Stimulated activated CD4-positive, alpha-beta T cell treated with anti-CD3 and anti-CD28 coated beads, TNF-alpha, amount 100 ng/mL, for 24 hours (primary cell): ENCODE data around the gene TRIOBP.

Source experiments
- DNase-seq, 3 experiments: peaks; one replicate each; pipeline ENCODE4 v3.0.0-alpha.2; 2020; ENCODE audit warnings: low read depth in 3 of 3

TRIOBP gene

GRCh38 chr22:37731804-37732471, 35.1 kb downstream of the TRIOBP start:
- DNase-seq: no peak

GRCh38 chr22:37732699-37733607, 36.1 kb downstream of the TRIOBP start:
- DNase-seq: no peak

- DNase-seq: no peak
Measured at GRCh38 chr22:37733625-37734401, 37.0 kb downstream of the TRIOBP start.

- no peak for DNase-seq
Measured at GRCh38 chr22:37734402-37734700, 37.5 kb downstream of the TRIOBP start.

GRCh38 chr22:37734964-37735451, 38.2 kb downstream of the TRIOBP start:
- no peak for DNase-seq

GRCh38 chr22:37739035-37739434, 42.2 kb downstream of the TRIOBP start:
- DNase-seq: no peak

GRCh38 chr22:37739611-37740049, 42.8 kb downstream of the TRIOBP start:
- no peak for DNase-seq

- DNase-seq: no peak
Measured at GRCh38 chr22:37740455-37741311, 43.8 kb downstream of the TRIOBP start.

GRCh38 chr22:37741312-37741795, 44.5 kb downstream of the TRIOBP start:
- DNase-seq: no peak

GRCh38 chr22:37742376-37743171, 45.7 kb downstream of the TRIOBP start:
- no peak for DNase-seq

GRCh38 chr22:37744589-37744988, 47.7 kb downstream of the TRIOBP start:
- no peak for DNase-seq

GRCh38 chr22:37745548-37746365, 48.9 kb downstream of the TRIOBP start:
- peak; percentile 72 to 90 (median 80) for DNase-seq

GRCh38 chr22:37746366-37747079, 49.7 kb downstream of the TRIOBP start:
- DNase-seq: peak in 1 of 3 experiments; percentile 26

GRCh38 chr22:37747080-37747714, 50.3 kb downstream of the TRIOBP start:
- no peak for DNase-seq

- DNase-seq: no peak
Measured at GRCh38 chr22:37747715-37748100, 50.9 kb downstream of the TRIOBP start.

GRCh38 chr22:37748659-37749058, 51.8 kb downstream of the TRIOBP start:
- DNase-seq: no peak

GRCh38 chr22:37749226-37749625, 52.4 kb downstream of the TRIOBP start:
- DNase-seq: no peak
